ENCODE measurements around the gene GOLIM4.

Gene GOLIM4

GRCh38 chr3:167973901-167974300, 121.8 kb downstream of the GOLIM4 start:
- no peak for TF ChIP-seq CTCF (IDR thresholded peaks at IDR 0.05; ENCODE audit: low read depth, low read length)
- no peak for DNase-seq (ENCODE audit: low read depth in 2 of 2)
- H3K4me3 ChIP-seq (replicated peaks in 1 of 2; ENCODE audit: low read depth in 2 of 2, low read length in 2 of 2), result no peak overlapping the region

GRCh38 chr3:167973046-167973445, 122.7 kb downstream of the GOLIM4 start:
- TF ChIP-seq CTCF (IDR thresholded peaks at IDR 0.05; ENCODE audit: low read depth, low read length), result no peak
- no peak for DNase-seq (ENCODE audit: low read depth in 2 of 2)
- no peak overlapping the region for H3K4me3 ChIP-seq (replicated peaks in 1 of 2; ENCODE audit: low read depth in 2 of 2, low read length in 2 of 2)

GRCh38 chr3:167972502-167972901, 123.2 kb downstream of the GOLIM4 start:
- no peak for TF ChIP-seq CTCF (IDR thresholded peaks at IDR 0.05; ENCODE audit: low read depth, low read length)
- no peak for DNase-seq (ENCODE audit: low read depth in 2 of 2)
- no peak overlapping the region for H3K4me3 ChIP-seq (replicated peaks in 1 of 2; ENCODE audit: low read depth in 2 of 2, low read length in 2 of 2)

GRCh38 chr3:167969548-167969947, 126.2 kb downstream of the GOLIM4 start:
- no peak overlapping the region for H3K4me3 ChIP-seq (replicated peaks in 1 of 2; ENCODE audit: low read depth in 2 of 2, low read length in 2 of 2)
- TF ChIP-seq CTCF (IDR thresholded peaks at IDR 0.05; ENCODE audit: low read depth, low read length), result no peak
- no peak for DNase-seq (ENCODE audit: low read depth in 2 of 2)

- no peak overlapping the region for H3K4me3 ChIP-seq (replicated peaks in 1 of 2; ENCODE audit: low read depth in 2 of 2, low read length in 2 of 2)
- no peak for TF ChIP-seq CTCF (IDR thresholded peaks at IDR 0.05; ENCODE audit: low read depth, low read length)
- DNase-seq (ENCODE audit: low read depth in 2 of 2), result no peak
Observed at GRCh38 chr3:167967257-167968036, 128.3 kb downstream of the GOLIM4 start.
